Aorta (tissue), 5 donors: ENCODE measurements around the gene ZGPAT. TPM values are rescaled to one million over a fixed set of nuclear protein-coding genes. Genes with fewer than 3 reads are reported as not detected.
"Not testable (repeated sequence)": the region's sequence is repeated elsewhere in the genome, so short reads cannot be mapped to it uniquely, and the experiment has no call there.

Experiments
- ATAC-seq: fragments of 200-7000 bp; cut with Tn5 transposase; one replicate; pipeline ENCODE4 v1.9.1; 2022; ENCODE audit warnings: moderate library complexity; ENCODE audit not compliant: low FRiP score
- DNase-seq, 2 donors: peaks; one replicate each; pipeline ENCODE4 v3.0.0-alpha.2; 2020
- H3K27ac ChIP-seq, 2 donors: one replicate each; pipeline ENCODE4 v1.5.1; 2013; ENCODE audit warnings: low read length in 2 of 2, mild to moderate bottlenecking in 2 of 2, moderate library complexity in 2 of 2, control low read depth in 1 of 2, inconsistent platforms in 1 of 2, low read depth in 1 of 2
- H3K27me3 ChIP-seq, 2 donors: one replicate each; pipeline ENCODE4 v1.6.1; 2013; ENCODE audit warnings: control low read depth in 1 of 2, low read length in 1 of 2, mild to moderate bottlenecking in 1 of 2, moderate library complexity in 1 of 2; ENCODE audit not compliant: insufficient read depth in 2 of 2, control insufficient read depth in 1 of 2
- H3K36me3 ChIP-seq, 2 donors: one replicate each; pipeline ENCODE4 v1.6.1; 2013; ENCODE audit warnings: control low read depth in 1 of 2, low read length in 1 of 2, mild to moderate bottlenecking in 1 of 2; ENCODE audit not compliant: insufficient read depth in 2 of 2, control insufficient read depth in 1 of 2
- H3K4me1 ChIP-seq, 2 donors: one replicate each; pipeline ENCODE4 v1.6.1; 2013; ENCODE audit warnings: low read length in 2 of 2, control low read depth in 1 of 2, mild to moderate bottlenecking in 1 of 2, moderate library complexity in 1 of 2; ENCODE audit not compliant: insufficient read depth in 2 of 2, control insufficient read depth in 1 of 2
- H3K4me3 ChIP-seq, 2 donors: one replicate each; pipeline ENCODE4 v1.5.1; 2013; ENCODE audit warnings: low read length in 2 of 2, control low read depth in 1 of 2, mild to moderate bottlenecking in 1 of 2
- H3K9me3 ChIP-seq: one replicate; pipeline ENCODE4 v1.6.1; 2013; ENCODE audit warnings: mild to moderate bottlenecking, low read length; ENCODE audit not compliant: control insufficient read depth
- WGBS, 2 donors: extraction: QIAGEN DNeasy Blood & Tissue Kit; methylation state at CpG; one replicate each; pipeline ENCODE4 v1.1.7; 2013; 5-methylcytosine and 5-hydroxymethylcytosine counted together
- intact Hi-C, 2 donors: fragments of 100-400 bp; cut with DNase I; formaldehyde crosslinking; loops; one replicate each; pipeline versions ENCODE4 v1.14.2 to v1.15.0; 2022
- polyA plus RNA-seq, 2 donors: library from polyadenylated mRNA; stranded (reverse); fragments of 200-250 nt; gene quantifications; one replicate each; pipeline ENCODE4 v1.2.3, GENCODE V29; 2013
- total RNA-seq, 2 donors: library from RNA; stranded (reverse); fragmentation: NEBNext Ultra II Directional; extraction: Animal tissue kit (Norgen Biotek cat#: 25700); gene quantifications; one replicate each; pipeline ENCODE4 v1.2.1, GENCODE V29; 2021
- donor health status: healthy with polysubstance abuse.
- donor health status: Bipolar disorder and iron deficiency.
- donor health status: DM: no; HTN: no; CAD: no.
- donor health status: DM: no; HTN: no; CAD: no.
- donor health status: DM: yes; HTN: yes; CAD: no.

Gene ZGPAT
- total and polyA plus RNA-seq, 4 donors = 20.8 to 49.5 (median 25.5) TPM

DNA sequence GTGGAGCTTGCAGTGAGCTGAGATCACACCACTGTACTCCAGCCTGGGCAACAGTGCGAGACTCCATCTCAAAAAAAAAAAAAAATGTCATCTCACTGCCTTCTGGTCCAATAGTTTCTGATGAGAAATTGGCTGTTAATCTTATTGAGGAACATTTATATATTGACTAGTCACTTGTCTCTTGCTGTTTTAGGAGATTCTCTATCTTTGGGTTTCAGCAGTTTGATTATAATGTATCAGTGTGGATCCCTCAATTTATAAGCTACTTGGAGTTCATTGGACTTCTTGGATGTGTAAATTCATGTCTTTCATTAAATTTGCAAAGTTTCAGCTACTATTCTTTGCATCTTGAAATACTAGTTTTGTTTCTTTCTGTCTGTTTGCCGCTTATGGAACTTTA is 11.2 kb downstream of the ZGPAT start:
- WGBS, 2 donors = 99 to 100% methylated on average over 2 of the region's 2 CpGs
- H3K27me3 ChIP-seq = no peaks in the 10 kb centered on the region
- H3K36me3 ChIP-seq = peaks cover 2 to 12% of the 10 kb centered on the region in 2 donors
- ATAC-seq (no peak), DNase-seq (no peak)
- intact Hi-C loops = no loop called here
- no peak overlapping the region for H3K4me3 ChIP-seq
- no peaks in the 10 kb centered on the region for H3K4me1 ChIP-seq
- H3K27ac ChIP-seq = no peak overlapping the region
- no peaks in the 10 kb centered on the region for H3K9me3 ChIP-seq

DNA sequence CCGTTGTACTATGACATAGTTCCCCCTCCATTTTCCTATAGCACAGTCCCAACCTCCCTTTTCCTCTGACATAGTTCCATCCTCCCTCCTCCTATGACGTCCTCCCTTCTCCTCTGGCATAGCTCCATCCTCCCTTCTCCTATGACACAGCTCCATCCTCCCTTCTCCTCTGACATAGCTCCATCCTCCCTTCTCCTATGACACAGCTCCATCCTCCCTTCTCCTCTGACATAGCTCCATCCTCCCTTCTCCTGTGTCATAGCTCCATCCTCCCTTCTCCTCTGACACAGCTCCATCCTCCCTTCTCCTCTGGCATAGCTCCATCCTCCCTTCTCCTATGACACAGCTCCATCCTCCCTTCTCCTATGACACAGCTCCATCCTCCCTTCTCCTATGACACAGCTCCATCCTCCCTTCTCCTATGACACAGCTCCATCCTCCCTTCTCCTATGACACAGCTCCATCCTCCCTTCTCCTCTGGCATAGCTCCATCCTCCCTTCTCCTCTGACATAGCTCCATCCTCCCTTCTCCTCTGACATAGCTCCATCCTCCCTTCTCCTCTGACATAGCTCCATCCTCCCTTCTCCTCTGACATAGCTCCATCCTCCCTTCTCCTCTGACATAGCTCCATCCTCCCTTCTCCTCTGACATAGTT is 15.3 kb downstream of the ZGPAT start:
- DNase-seq, H3K27me3 ChIP-seq, intact Hi-C loops, H3K9me3 ChIP-seq, H3K4me3 ChIP-seq, H3K36me3 ChIP-seq, H3K4me1 ChIP-seq, H3K27ac ChIP-seq, ATAC-seq: not testable (repeated sequence)
- 63 to 76% methylated on average over 2 of the region's 2 CpGs for WGBS, 2 donors

GRCh38 chr20:63730189-63730733 is 22.4 kb downstream of the ZGPAT start:
- H3K4me3 ChIP-seq, H3K9me3 ChIP-seq, H3K27me3 ChIP-seq, H3K36me3 ChIP-seq, DNase-seq, H3K27ac ChIP-seq, ATAC-seq, H3K4me1 ChIP-seq, intact Hi-C loops: not testable (repeated sequence)
- 93 to 94% methylated on average over 18 of the region's 18 CpGs for WGBS, 2 donors

- Histone ChIP-seq H3K27me3 (no peaks in the 10 kb centered on the region), H3K4me1 (no peaks in the 10 kb centered on the region), H3K36me3 (no peaks in the 10 kb centered on the region), H3K4me3 (no peak overlapping the region), H3K27ac (no peak overlapping the region), H3K9me3 (no peaks in the 10 kb centered on the region)
- WGBS, 2 donors = 58 to 78% methylated on average over 4 to 5 of the region's 5 CpGs
- intact Hi-C loops = no loop called here
- no peak for DNase-seq
- no peak for ATAC-seq
These were observed 23.6 kb downstream of the ZGPAT start for GRCh38 chr20:63731410-63731809.

DNA sequence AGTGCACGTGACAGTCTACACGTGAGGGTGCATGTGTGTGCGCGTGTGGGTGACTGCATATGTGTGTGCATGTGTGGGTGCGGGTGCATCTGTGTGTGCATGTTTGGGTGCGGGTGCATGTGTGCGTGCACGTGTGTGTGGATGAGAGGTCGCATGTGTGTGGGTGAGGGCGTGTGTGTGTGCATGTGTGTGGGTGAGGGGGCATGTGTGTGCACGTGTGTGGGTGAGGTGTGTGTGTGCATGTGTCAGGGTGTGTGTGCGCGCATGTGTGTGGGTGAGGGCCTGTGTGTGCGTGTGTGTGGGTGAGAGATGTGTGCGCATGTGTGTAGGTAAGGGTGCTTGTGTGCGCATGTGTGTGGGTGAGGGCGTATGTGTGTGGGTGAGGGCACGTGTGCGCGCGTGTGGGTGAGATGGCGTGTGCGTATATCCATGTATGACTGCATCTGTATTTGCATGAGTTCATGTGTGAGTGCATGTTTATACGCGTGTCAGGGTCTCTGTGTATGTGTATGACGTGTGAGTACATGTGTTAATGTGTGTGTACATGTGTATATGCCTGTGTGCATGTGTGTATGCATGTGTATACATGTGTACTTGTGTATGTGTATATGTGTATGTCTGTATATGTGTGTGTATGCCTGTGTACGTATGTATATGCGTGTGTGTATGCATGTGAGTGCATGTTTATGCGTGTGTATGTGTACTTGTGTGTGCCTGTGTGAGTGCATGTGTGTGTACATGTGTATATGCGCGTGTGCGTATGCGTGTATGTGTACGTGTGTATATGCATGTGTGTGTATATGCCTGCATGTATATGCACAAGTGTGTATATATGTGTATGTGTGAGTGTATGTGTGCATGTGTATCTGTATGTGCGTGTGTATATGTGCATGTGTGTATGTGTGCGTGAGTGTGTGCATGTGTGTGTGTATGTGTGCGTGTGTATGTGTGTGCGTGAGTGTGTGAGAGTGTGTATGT is 24.6 kb downstream of the ZGPAT start:
- intact Hi-C loops = no loop called here
- H3K4me1 ChIP-seq = no peaks in the 10 kb centered on the region
- no peaks in the 10 kb centered on the region for H3K27me3 ChIP-seq
- WGBS, 2 donors = 86 to 88% methylated on average over 37 to 38 of the region's 38 CpGs
- H3K9me3 ChIP-seq = no peaks in the 10 kb centered on the region
- H3K27ac ChIP-seq = no peak overlapping the region
- no peaks in the 10 kb centered on the region for H3K36me3 ChIP-seq
- H3K4me3 ChIP-seq = no peak overlapping the region
- no peak for ATAC-seq
- DNase-seq = no peak

GRCh38 chr20:63733117-63733516 is 25.3 kb downstream of the ZGPAT start:
- ATAC-seq = no peak
- no peak for DNase-seq
- WGBS, 2 donors = 92% methylated on average over 13 of the region's 13 CpGs
- Histone ChIP-seq H3K4me3 (no peak overlapping the region), H3K27me3 (no peaks in the 10 kb centered on the region), H3K36me3 (no peaks in the 10 kb centered on the region), H3K4me1 (no peaks in the 10 kb centered on the region), H3K9me3 (no peaks in the 10 kb centered on the region), H3K27ac (no peak overlapping the region)
- intact Hi-C loops = no loop called here

- whole genome bisulfite sequencing, 2 donors = 93% methylated on average over 18 of the region's 18 CpGs
- intact Hi-C loops = no loop called here
- Histone ChIP-seq H3K4me3 (no peak overlapping the region), H3K36me3 (no peaks in the 10 kb centered on the region), H3K27ac (no peak overlapping the region), H3K9me3 (no peaks in the 10 kb centered on the region), H3K4me1 (no peaks in the 10 kb centered on the region), H3K27me3 (no peaks in the 10 kb centered on the region)
- no peak for DNase-seq
- ATAC-seq = no peak
These were observed 25.8 kb downstream of the ZGPAT start for GRCh38 chr20:63733579-63734081.

DNA sequence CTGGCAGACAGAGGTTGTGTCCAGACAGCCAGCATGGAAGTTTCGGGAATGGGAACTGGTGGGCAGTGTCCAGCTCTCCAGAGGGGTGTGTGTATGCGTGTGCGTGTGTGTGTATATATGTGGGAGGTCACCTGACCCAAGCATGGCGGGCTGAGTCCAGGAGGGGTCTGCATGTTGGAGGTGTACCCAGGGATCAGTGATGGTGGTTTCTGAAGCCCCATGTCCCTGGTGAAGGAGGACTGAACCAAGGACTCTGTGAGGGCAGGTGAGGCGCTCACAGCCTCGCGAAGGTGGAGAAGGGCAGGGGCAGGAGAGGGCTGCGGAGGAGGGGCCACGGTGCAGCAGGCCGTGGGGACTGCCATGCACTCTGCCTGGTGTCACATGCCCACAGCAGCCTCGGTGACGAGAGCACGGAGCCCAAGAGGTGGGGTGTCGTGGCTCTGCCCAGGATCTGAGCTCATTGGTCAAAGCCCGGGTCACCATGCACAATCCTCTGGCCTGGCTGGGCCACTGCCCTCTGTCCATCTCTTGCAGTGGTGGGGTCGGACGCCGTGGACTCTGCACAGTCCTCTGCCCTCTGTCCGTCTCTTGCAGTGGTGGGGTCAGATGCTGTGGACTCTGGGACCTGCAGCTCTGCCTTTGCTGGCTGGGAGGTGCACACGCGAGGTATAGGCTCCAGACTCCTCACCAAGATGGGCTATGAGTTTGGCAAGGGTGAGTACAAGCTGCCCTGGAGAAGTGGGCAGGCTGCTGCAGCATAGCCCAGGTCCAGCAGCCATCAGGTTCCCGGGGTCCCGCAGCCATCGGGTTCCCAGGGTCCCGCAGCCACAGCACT is 26.5 kb downstream of the ZGPAT start:
- intact Hi-C loops = no loop called here
- Histone ChIP-seq H3K9me3 (no peaks in the 10 kb centered on the region), H3K4me1 (no peaks in the 10 kb centered on the region), H3K4me3 (no peak overlapping the region), H3K27me3 (no peaks in the 10 kb centered on the region), H3K36me3 (no peaks in the 10 kb centered on the region), H3K27ac (no peak overlapping the region)
- ATAC-seq = no peak
- WGBS, 2 donors = 90 to 92% methylated on average over 25 of the region's 25 CpGs
- DNase-seq = no peak
